ENCODE data around the gene TMEM95.

Gene TMEM95

GRCh38 chr17:7329374-7329996 is 25.5 kb upstream of the TMEM95 start (continued):
- no peak for TF ChIP-seq ZNF555 (tag by site-specific recombination; conservative IDR thresholded peaks at IDR 0.05)
- TF ChIP-seq ZNF701 (tag by site-specific recombination; IDR thresholded peaks at IDR 0.05) = no peak
- peak; percentile 89 for TF ChIP-seq ZBTB8A (tag by site-specific recombination; IDR thresholded peaks at IDR 0.05)
- no peak for TF ChIP-seq ZBTB1 (tag by site-specific recombination; IDR thresholded peaks at IDR 0.05)
- no peak for TF ChIP-seq GFI1B (tag by site-specific recombination; IDR thresholded peaks at IDR 0.05)
- TF ChIP-seq ZNF341 (tag by site-specific recombination; IDR thresholded peaks at IDR 0.05; ENCODE audit: low read depth) = peak; percentile 54
- no peak for TF ChIP-seq ZNF18 (tag by site-specific recombination; IDR thresholded peaks at IDR 0.05)
- TF ChIP-seq HOXD13 (CRISPR knock-in tag; IDR thresholded peaks at IDR 0.05; ENCODE audit: borderline replicate concordance) = peak; percentile 45; the same call in 1 of the 2 replicates
- TF ChIP-seq ZNF830 (tag by site-specific recombination; IDR thresholded peaks at IDR 0.05; ENCODE audit: low read depth) = no peak
- TF ChIP-seq KLF1 (tag by site-specific recombination; IDR thresholded peaks at IDR 0.05) = peak; percentile 85
- no peak for TF ChIP-seq BCL11A (tag by site-specific recombination; IDR thresholded peaks at IDR 0.05; ENCODE audit: low read depth)
- TF ChIP-seq ZBTB26 (tag by site-specific recombination; optimal IDR thresholded peaks at IDR 0.05) = peak; percentile 59
- peak; percentile 50 for TF ChIP-seq ZNF629 (tag by site-specific recombination; IDR thresholded peaks at IDR 0.05)
- no peak for TF ChIP-seq ZNF174 (tag by site-specific recombination; IDR thresholded peaks at IDR 0.05)
- no peak for TF ChIP-seq INSM2 (tag by site-specific recombination; IDR thresholded peaks at IDR 0.05)
- peak; percentile 78 for TF ChIP-seq ZXDB (tag by site-specific recombination; IDR thresholded peaks at IDR 0.05)
- peak; percentile 86 for TF ChIP-seq ZBTB7A (tag by site-specific recombination; IDR thresholded peaks at IDR 0.05; ENCODE audit: low read depth)
- TF ChIP-seq ZNF514 (tag by site-specific recombination; IDR thresholded peaks at IDR 0.05) = no peak
- no peak for TF ChIP-seq ZNF26 (tag by site-specific recombination; IDR thresholded peaks at IDR 0.05)
- no peak for TF ChIP-seq ZNF280D (tag by site-specific recombination; IDR thresholded peaks at IDR 0.05)
- TF ChIP-seq ZNF501 (tag by site-specific recombination; IDR thresholded peaks at IDR 0.05) = no peak; the same call in 1 of the 2 replicates
- TF ChIP-seq ZBTB20 (tag by site-specific recombination; IDR thresholded peaks at IDR 0.05) = peak; percentile 58; the same call in 1 of the 2 replicates
- TF ChIP-seq SCRT2 (tag by site-specific recombination; IDR thresholded peaks at IDR 0.05) = no peak
- no peak for TF ChIP-seq ZNF138 (tag by site-specific recombination; IDR thresholded peaks at IDR 0.05; ENCODE audit: borderline replicate concordance)
- no peak for TF ChIP-seq ZNF561 (tag by site-specific recombination; IDR thresholded peaks at IDR 0.05; ENCODE audit: borderline replicate concordance)
- peak; percentile 82 for TF ChIP-seq ZNF335 (tag by site-specific recombination; conservative IDR thresholded peaks at IDR 0.05)
- peak; percentile 71 for TF ChIP-seq TRIM28 (IDR thresholded peaks at IDR 0.05; ENCODE audit: borderline replicate concordance, low read length)
- no peak for TF ChIP-seq ZFP41 (tag by site-specific recombination; IDR thresholded peaks at IDR 0.05; ENCODE audit: borderline replicate concordance)
- peak; percentile 99 for TF ChIP-seq KLF9 (tag by site-specific recombination; IDR thresholded peaks at IDR 0.05; ENCODE audit: low read depth)
- TF ChIP-seq ZNF214 (tag by site-specific recombination; IDR thresholded peaks at IDR 0.05; ENCODE audit: borderline replicate concordance) = no peak
